Anterior cingulate cortex (tissue), 58 donors: ENCODE data around the gene PCSK5.
"Not testable (repeated sequence)": the region's sequence is repeated elsewhere in the genome, so short reads cannot be mapped to it uniquely, and the experiment has no call there.

Experiments
- DNase-seq, 58 donors: peaks; one replicate each; lab custom pipeline; 2025; lab: John Stamatoyannopoulos, UW

The PCSK5 gene

GRCh38 chr9:75889577-75889976, 896 bp upstream of the PCSK5 start:
- DNase-seq = peak in 1 of 58 donors; percentile 42

- peak in 27 of 58 donors; percentile 7 to 75 (median 23) for DNase-seq
Observed at GRCh38 chr9:75889977-75890471, 449 bp upstream of the PCSK5 start.

GRCh38 chr9:75891277-75891741, 836 bp downstream of the PCSK5 start:
- DNase-seq = peak in 20 of 58 donors; percentile 10 to 62 (median 36)

GRCh38 chr9:75891771-75892215, 1.3 kb downstream of the PCSK5 start:
- DNase-seq = peak in 19 of 58 donors; percentile 2 to 49 (median 25)

- DNase-seq = peak in 41 of 58 donors; percentile 5 to 56 (median 28)
Observed at GRCh38 chr9:75892216-75892911, 1.9 kb downstream of the PCSK5 start.

- DNase-seq = no peak
Observed at GRCh38 chr9:75893106-75893505, 2.6 kb downstream of the PCSK5 start.

GRCh38 chr9:75894566-75894965, 4.1 kb downstream of the PCSK5 start:
- no peak for DNase-seq

GRCh38 chr9:75895112-75895511, 4.6 kb downstream of the PCSK5 start:
- DNase-seq = no peak

- DNase-seq = no peak
Observed at GRCh38 chr9:75896193-75896592, 5.7 kb downstream of the PCSK5 start.

GRCh38 chr9:75900893-75901524, 10.5 kb downstream of the PCSK5 start:
- not testable (repeated sequence) for DNase-seq

- DNase-seq = peak in 2 of 58 donors; percentile 4 to 5
Observed at GRCh38 chr9:75903785-75904360, 13.4 kb downstream of the PCSK5 start.

- no peak for DNase-seq
Observed at GRCh38 chr9:75904364-75904763, 13.9 kb downstream of the PCSK5 start.

- DNase-seq = no peak
Observed at GRCh38 chr9:75906531-75906930, 16.1 kb downstream of the PCSK5 start.

- DNase-seq = no peak
Observed at GRCh38 chr9:75907329-75907728, 16.9 kb downstream of the PCSK5 start.

- DNase-seq = no peak
Observed at GRCh38 chr9:75907923-75908322, 17.4 kb downstream of the PCSK5 start.

- DNase-seq = peak in 1 of 58 donors; percentile 13
Observed at GRCh38 chr9:75909776-75910175, 19.3 kb downstream of the PCSK5 start.

GRCh38 chr9:75910731-75911130, 20.3 kb downstream of the PCSK5 start:
- peak in 2 of 58 donors; percentile 8 to 48 for DNase-seq

- DNase-seq = no peak
Observed at GRCh38 chr9:75911390-75911789, 20.9 kb downstream of the PCSK5 start.

GRCh38 chr9:75912951-75913350, 22.5 kb downstream of the PCSK5 start:
- no peak for DNase-seq

GRCh38 chr9:75914002-75914401, 23.5 kb downstream of the PCSK5 start:
- no peak for DNase-seq

GRCh38 chr9:75914883-75915452, 24.5 kb downstream of the PCSK5 start:
- DNase-seq = no peak
